ENCODE results near the gene KDM5B. TPM values are rescaled to one million over a fixed set of nuclear protein-coding genes. Genes with fewer than 3 reads are reported as not detected.
"Not testable (repeated sequence)": the region's sequence is repeated elsewhere in the genome, so short reads cannot be mapped to it uniquely, and the experiment has no call there.

The KDM5B gene
- total RNA-seq, 2 experiments from 2014 or later, result 74.7 to 84.7 TPM

- ChIA-PET CTCF (no interaction called here), POLR2A (no interaction called here)
- H3K9me3 Mint-ChIP-seq, result no peaks in the 10 kb centered on the region
- DNase-seq (no peak), ATAC-seq (ENCODE audit: poor library complexity) (no peak)
- H3K27ac Mint-ChIP-seq, result no peak overlapping the region
- TF ChIP-seq CTCF (IDR thresholded peaks at IDR 0.05), result no peak
- Histone ChIP-seq H3K36me3 (ENCODE audit: insufficient read depth, low read length) (peaks cover 34% of the 10 kb centered on the region), H3K4me1 (ENCODE audit: insufficient read depth, low read length) (no peaks in the 10 kb centered on the region), H3K27me3 (ENCODE audit: control insufficient read depth in 1 of 2, insufficient read depth in 2 of 2, low read length in 2 of 2) (no peaks in the 10 kb centered on the region), H3K4me3 (ENCODE audit: low read length) (no peak overlapping the region), H3K9me3 (ENCODE audit: control insufficient read depth in 1 of 2, insufficient read depth in 1 of 2, low read length in 2 of 2) (no peaks in the 10 kb centered on the region), H3K27ac (ENCODE audit: low read depth in 1 of 2, low read length in 2 of 2) (no peak overlapping the region)
- intact Hi-C loops (cut with DNase I, micrococcal nuclease), result no loop called here
- H3K4me1 Mint-ChIP-seq (ENCODE audit: low read depth), result no peaks in the 10 kb centered on the region
- H3K27me3 Mint-ChIP-seq, result no peaks in the 10 kb centered on the region
- H3K36me3 Mint-ChIP-seq (ENCODE audit: low read depth), result peaks cover 50% of the 10 kb centered on the region
- H3K4me3 Mint-ChIP-seq, result no peak overlapping the region
Observed at GRCh38 chr1:202725526-202725925, 82.7 kb downstream of the KDM5B start.

GRCh38 chr1:202723708-202724107 is 84.5 kb downstream of the KDM5B start:
- Mint-ChIP-seq H3K27ac (peak overlapping the region; percentile 29), H3K4me1 (ENCODE audit: low read depth) (peaks cover 4% of the 10 kb centered on the region), H3K4me3 (no peak overlapping the region), H3K9me3 (no peaks in the 10 kb centered on the region), H3K27me3 (no peaks in the 10 kb centered on the region), H3K36me3 (ENCODE audit: low read depth) (peaks cover 32% of the 10 kb centered on the region)
- Histone ChIP-seq H3K27me3 (ENCODE audit: control insufficient read depth in 1 of 2, insufficient read depth in 2 of 2, low read length in 2 of 2) (no peaks in the 10 kb centered on the region), H3K27ac (ENCODE audit: low read depth in 1 of 2, low read length in 2 of 2) (no peak overlapping the region), H3K4me3 (ENCODE audit: low read length) (no peak overlapping the region), H3K4me1 (ENCODE audit: insufficient read depth, low read length) (no peaks in the 10 kb centered on the region), H3K36me3 (ENCODE audit: insufficient read depth, low read length) (peaks cover 16% of the 10 kb centered on the region), H3K9me3 (ENCODE audit: control insufficient read depth in 1 of 2, insufficient read depth in 1 of 2, low read length in 2 of 2) (no peaks in the 10 kb centered on the region)
- ATAC-seq (ENCODE audit: poor library complexity) (no peak), DNase-seq (no peak)
- intact Hi-C loops (cut with DNase I, micrococcal nuclease), result no loop called here
- POLR2A ChIA-PET, result no interaction called here
- no peak for TF ChIP-seq CTCF (IDR thresholded peaks at IDR 0.05)
- CTCF ChIA-PET, result no interaction called here

GRCh38 chr1:202723046-202723445 is 85.2 kb downstream of the KDM5B start:
- H3K9me3 Mint-ChIP-seq; H3K4me3 Mint-ChIP-seq; H3K36me3 ChIP-seq (ENCODE audit: insufficient read depth, low read length); POLR2A ChIA-PET; H3K27me3 Mint-ChIP-seq; intact Hi-C loops (cut with DNase I, micrococcal nuclease); H3K27ac ChIP-seq (ENCODE audit: low read depth in 1 of 2, low read length in 2 of 2); DNase-seq; H3K27me3 ChIP-seq (ENCODE audit: control insufficient read depth in 1 of 2, insufficient read depth in 2 of 2, low read length in 2 of 2); H3K4me1 Mint-ChIP-seq (ENCODE audit: low read depth); CTCF ChIA-PET; H3K9me3 ChIP-seq (ENCODE audit: control insufficient read depth in 1 of 2, insufficient read depth in 1 of 2, low read length in 2 of 2); H3K4me1 ChIP-seq (ENCODE audit: insufficient read depth, low read length); ATAC-seq (ENCODE audit: poor library complexity); H3K4me3 ChIP-seq (ENCODE audit: low read length); H3K27ac Mint-ChIP-seq: not testable (repeated sequence)
- peaks cover 26% of the 10 kb centered on the region for H3K36me3 Mint-ChIP-seq (ENCODE audit: low read depth)

GRCh38 chr1:202716654-202717053 is 91.6 kb downstream of the KDM5B start:
- no peak for TF ChIP-seq CTCF (IDR thresholded peaks at IDR 0.05)
- intact Hi-C loops (cut with DNase I, micrococcal nuclease), result loop anchor here in 1 of 2 experiments (10.0 kb wide), 1 partner anchor 222 kb away; no protein-coding TSS in a partner anchor
- Mint-ChIP-seq H3K9me3 (no peaks in the 10 kb centered on the region), H3K4me3 (no peak overlapping the region), H3K27me3 (peaks cover 17% of the 10 kb centered on the region), H3K4me1 (ENCODE audit: low read depth) (peaks cover 4% of the 10 kb centered on the region), H3K36me3 (ENCODE audit: low read depth) (no peaks in the 10 kb centered on the region), H3K27ac (no peak overlapping the region)
- no peak for ATAC-seq (ENCODE audit: poor library complexity)
- no peak for DNase-seq
- no peaks in the 10 kb centered on the region for H3K4me1 ChIP-seq (ENCODE audit: insufficient read depth, low read length)
- H3K36me3 ChIP-seq (ENCODE audit: insufficient read depth, low read length), result no peaks in the 10 kb centered on the region
- H3K27ac ChIP-seq (ENCODE audit: low read depth in 1 of 2, low read length in 2 of 2), result no peak overlapping the region
- POLR2A ChIA-PET, result no interaction called here
- H3K4me3 ChIP-seq (ENCODE audit: low read length), result no peak overlapping the region
- CTCF ChIA-PET, result interaction anchor here (1.1 kb wide), 1 partner anchor 252 kb away, joined by 3 read pairs; no protein-coding TSS in a partner anchor
- no peaks in the 10 kb centered on the region for H3K9me3 ChIP-seq (ENCODE audit: control insufficient read depth in 1 of 2, insufficient read depth in 1 of 2, low read length in 2 of 2)
- peaks cover 8 to 19% of the 10 kb centered on the region in 2 experiments for H3K27me3 ChIP-seq (ENCODE audit: control insufficient read depth in 1 of 2, insufficient read depth in 2 of 2, low read length in 2 of 2)

GRCh38 chr1:202714202-202714601 is 94.0 kb downstream of the KDM5B start:
- H3K4me1 Mint-ChIP-seq (ENCODE audit: low read depth); H3K9me3 Mint-ChIP-seq; H3K36me3 ChIP-seq (ENCODE audit: insufficient read depth, low read length); ATAC-seq (ENCODE audit: poor library complexity); CTCF ChIA-PET; H3K4me3 Mint-ChIP-seq; H3K9me3 ChIP-seq (ENCODE audit: control insufficient read depth in 1 of 2, insufficient read depth in 1 of 2, low read length in 2 of 2); H3K27ac Mint-ChIP-seq; POLR2A ChIA-PET; H3K36me3 Mint-ChIP-seq (ENCODE audit: low read depth); H3K27ac ChIP-seq (ENCODE audit: low read depth in 1 of 2, low read length in 2 of 2); DNase-seq; H3K4me3 ChIP-seq (ENCODE audit: low read length): not testable (repeated sequence)
- Histone ChIP-seq H3K4me1 (ENCODE audit: insufficient read depth, low read length) (peaks cover 10% of the 10 kb centered on the region), H3K27me3 (ENCODE audit: control insufficient read depth in 1 of 2, insufficient read depth in 2 of 2, low read length in 2 of 2) (peaks cover 28 to 42% of the 10 kb centered on the region in 2 experiments)
- peaks cover 32% of the 10 kb centered on the region for H3K27me3 Mint-ChIP-seq
- intact Hi-C loops (cut with DNase I, micrococcal nuclease), result loop anchor here in 1 of 2 experiments (10.0 kb wide), 1 partner anchor 219 kb away; no protein-coding TSS in a partner anchor

Data from CD4-positive, alpha-beta T cell (primary cell).